MCF 10A (cell line): ENCODE data around the gene NCL. TPM values are rescaled to one million over a fixed set of nuclear protein-coding genes. Genes with fewer than 3 reads are reported as not detected.

ENCODE experiments used
- BruUV-seq: library from RNA; stranded (reverse); fragments of 400-500 nt; replicated peaks from 2 replicates; lab custom pipeline; 2021; lab: Mats Ljungman, UMichigan
- CTCF ChIA-PET: fragments of 300-600 bp; sonication (Branson Sonifier 250); formaldehyde crosslinking; extraction: SDS; loops from one replicate; lab custom pipeline; 2021; ENCODE audit warnings: antibody characterized with exemption, inconsistent platforms; lab: Yijun Ruan, JAX
- POLR2A ChIA-PET: fragments of 300-600, 350-650 bp; sonication (Branson Sonifier 250); formaldehyde crosslinking; extraction: SDS; loops from one replicate; lab custom pipeline; 2020; ENCODE audit warnings: antibody characterized with exemption, inconsistent platforms; lab: Yijun Ruan, JAX
- DNase-seq: peaks from one replicate; pipeline ENCODE4 v3.0.0-alpha.2; 2018; ENCODE audit not compliant: unreplicated experiment
- H3K27ac Mint-ChIP-seq: one replicate; pipeline ENCODE4 v1.8.0; 2022; ENCODE audit warnings: mild to moderate bottlenecking, low read depth, mixed read lengths; ENCODE audit not compliant: unreplicated experiment
- H3K27me3 Mint-ChIP-seq: one replicate; pipeline ENCODE4 v1.8.0; 2022; ENCODE audit warnings: mixed read lengths; ENCODE audit not compliant: insufficient read depth, unreplicated experiment
- H3K36me3 Mint-ChIP-seq: one replicate; pipeline ENCODE4 v1.8.0; 2022; ENCODE audit warnings: mild to moderate bottlenecking, moderate library complexity, mixed read lengths; ENCODE audit not compliant: insufficient read depth, unreplicated experiment
- H3K4me1 Mint-ChIP-seq: one replicate; pipeline ENCODE4 v1.8.0; 2022; ENCODE audit warnings: mixed read lengths; ENCODE audit not compliant: insufficient read depth, unreplicated experiment
- H3K4me3 Mint-ChIP-seq: one replicate; pipeline ENCODE4 v1.8.0; 2022; ENCODE audit warnings: mild to moderate bottlenecking, moderate library complexity, mixed read lengths; ENCODE audit not compliant: unreplicated experiment
- H3K9me3 Mint-ChIP-seq: one replicate; pipeline ENCODE4 v1.8.0; 2022; ENCODE audit warnings: mixed read lengths; ENCODE audit not compliant: unreplicated experiment
- CTCF ChIP-seq: fragments of 200-600 bp; IDR thresholded peaks from one replicate; pipeline ENCODE4 v1.8.0; 2022; ENCODE audit warnings: antibody characterized with exemption, mild to moderate bottlenecking; ENCODE audit not compliant: unreplicated experiment
- intact Hi-C: fragments of 100-400 bp; cut with micrococcal nuclease; formaldehyde crosslinking; loops from 2 replicates; pipeline ENCODE4 v1.14.1; 2022
- total RNA-seq: library from RNA; stranded (reverse); gene quantifications from 2 replicates; pipeline ENCODE4 v1.2.3, GENCODE V29; 2022

The NCL gene
- total RNA-seq, 1 experiment from 2014 or later: 778 TPM

- no peaks in the 10 kb centered on the region for H3K36me3 Mint-ChIP-seq
- BruUV-seq: no TSS peak
- ChIA-PET CTCF (interaction anchor here (0.5 to 1.0 kb wide), 4 partner anchors 9 to 146 kb away, joined by 3 to 4 read pairs (median 3); no protein-coding TSS in a partner anchor), POLR2A (interaction anchor here (0.6 kb wide), 1 partner anchor 10 kb away, joined by 3 read pairs; no protein-coding TSS in a partner anchor)
- no peak overlapping the region for H3K27ac Mint-ChIP-seq
- H3K27me3 Mint-ChIP-seq: no peaks in the 10 kb centered on the region
- no peak for TF ChIP-seq CTCF
- no peak for DNase-seq
- H3K9me3 Mint-ChIP-seq: peaks cover under 1% of the 10 kb centered on the region
- no peaks in the 10 kb centered on the region for H3K4me1 Mint-ChIP-seq
- no peak overlapping the region for H3K4me3 Mint-ChIP-seq
- intact Hi-C loops: no loop called here
Measured at GRCh38 chr2:231425291-231425810, 38.9 kb downstream of the NCL start.

DNA sequence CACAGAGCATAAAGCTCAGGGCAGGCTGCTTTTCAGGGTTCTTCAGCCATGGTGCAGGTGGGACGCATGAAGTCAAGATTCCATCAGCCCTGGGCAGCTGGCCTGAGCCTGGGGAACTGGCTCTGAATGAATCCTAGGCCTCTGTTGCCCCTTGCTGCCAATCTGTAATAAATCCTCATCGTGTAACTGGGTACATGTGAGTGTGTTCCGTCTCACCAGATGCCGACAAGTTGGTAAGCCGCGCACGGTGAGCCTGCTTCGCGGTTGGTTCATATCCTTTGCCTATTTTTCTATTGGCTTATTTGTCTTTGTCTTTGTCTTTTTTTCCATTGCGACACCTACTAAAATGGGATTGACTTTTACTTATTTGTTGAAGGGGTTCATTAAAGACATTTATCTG is 41.1 kb downstream of the NCL start:
- intact Hi-C loops: no loop called here
- H3K27ac Mint-ChIP-seq: no peak overlapping the region
- no peak for TF ChIP-seq CTCF
- no TSS peak for BruUV-seq
- H3K4me1 Mint-ChIP-seq: no peaks in the 10 kb centered on the region
- CTCF ChIA-PET: interaction anchor here (0.5 kb wide), 1 partner anchor 112 kb away, joined by 3 read pairs; no protein-coding TSS in a partner anchor
- peaks cover 15% of the 10 kb centered on the region for H3K27me3 Mint-ChIP-seq
- no peaks in the 10 kb centered on the region for H3K36me3 Mint-ChIP-seq
- no peak overlapping the region for H3K4me3 Mint-ChIP-seq
- POLR2A ChIA-PET: no interaction called here
- DNase-seq: no peak
- H3K9me3 Mint-ChIP-seq: no peaks in the 10 kb centered on the region

DNA sequence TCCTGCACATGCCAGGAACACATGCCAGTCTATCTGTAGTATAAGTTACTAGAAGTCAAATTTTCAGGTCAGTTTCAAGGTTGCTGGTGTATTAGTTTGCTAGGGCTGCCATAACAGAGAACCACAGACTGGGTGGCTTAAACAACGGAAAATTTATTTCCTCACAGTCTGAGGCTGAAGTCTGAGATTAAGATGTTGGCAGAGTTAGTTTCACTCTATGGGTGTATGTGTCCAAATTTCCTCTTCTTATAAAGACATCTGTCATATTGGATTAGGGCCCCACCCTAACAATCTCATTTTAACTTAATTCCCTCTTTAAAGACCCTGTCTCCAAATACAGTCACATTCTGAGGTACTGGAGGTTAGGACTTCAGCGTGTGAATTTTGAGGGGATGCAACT is 42.2 kb downstream of the NCL start:
- Mint-ChIP-seq H3K4me3 (no peak overlapping the region), H3K27me3 (peaks cover 15% of the 10 kb centered on the region), H3K9me3 (no peaks in the 10 kb centered on the region), H3K36me3 (no peaks in the 10 kb centered on the region), H3K27ac (no peak overlapping the region), H3K4me1 (no peaks in the 10 kb centered on the region)
- BruUV-seq: no TSS peak
- POLR2A ChIA-PET: no interaction called here
- intact Hi-C loops: no loop called here
- DNase-seq: no peak
- CTCF ChIA-PET: no interaction called here
- no peak for TF ChIP-seq CTCF

DNA sequence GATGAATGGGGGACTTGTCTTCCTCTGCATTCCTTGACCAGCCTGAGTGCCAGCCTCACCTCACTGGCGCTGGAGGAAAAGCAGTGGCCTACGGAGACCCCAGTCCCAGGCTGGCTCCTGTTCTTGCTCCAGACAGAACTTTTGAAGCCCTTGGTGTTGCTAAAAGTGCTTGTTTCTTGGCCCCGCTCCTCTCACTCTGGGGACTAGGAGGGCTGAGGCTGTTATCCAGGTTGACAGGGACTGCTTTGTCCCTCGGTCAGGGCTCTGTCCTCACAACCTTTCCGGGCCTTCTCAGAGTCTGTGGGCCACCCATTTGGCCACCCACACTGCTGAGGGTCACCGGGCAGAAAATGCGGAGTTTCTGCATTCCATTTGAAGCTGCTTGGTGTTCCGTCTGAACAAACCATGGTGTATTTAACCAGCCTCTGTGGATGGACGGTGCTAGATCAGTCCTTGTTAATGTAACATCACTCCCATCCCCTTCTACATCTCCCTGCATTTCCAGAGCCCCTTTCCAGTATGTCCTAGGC is 43.2 kb downstream of the NCL start:
- intact Hi-C loops: no loop called here
- H3K27ac Mint-ChIP-seq: no peak overlapping the region
- TF ChIP-seq CTCF: no peak
- no peaks in the 10 kb centered on the region for H3K9me3 Mint-ChIP-seq
- H3K27me3 Mint-ChIP-seq: peaks cover 15% of the 10 kb centered on the region
- no peaks in the 10 kb centered on the region for H3K36me3 Mint-ChIP-seq
- ChIA-PET POLR2A (no interaction called here), CTCF (interaction anchor here (0.6 to 1.1 kb wide), 3 partner anchors 10 to 782 kb away, joined by 3 to 4 read pairs (median 4); no protein-coding TSS in a partner anchor)
- H3K4me3 Mint-ChIP-seq: no peak overlapping the region
- H3K4me1 Mint-ChIP-seq: no peaks in the 10 kb centered on the region
- no peak for DNase-seq
- no TSS peak for BruUV-seq
